G401 (cell line): ENCODE measurements around the gene PDE4B. TPM values are rescaled to one million over a fixed set of nuclear protein-coding genes. Genes with fewer than 3 reads are reported as not detected.
"Not testable (repeated sequence)": the region's sequence is repeated elsewhere in the genome, so short reads cannot be mapped to it uniquely, and the experiment has no call there.

Source experiments
- DNase-seq: peaks from one replicate; pipeline ENCODE4 v3.0.0-alpha.2; 2015; ENCODE audit warnings: low spot score
- in situ Hi-C: cut with HindIII; loops from 2 replicates; pipeline ENCODE4 v1.10.0; 2016; ENCODE audit warnings: low sequenced_read_pairs, mixed read lengths
- total RNA-seq: library from RNA; depleted of rRNA; stranded (reverse); fragments of >200 nt; shearing (Covaris generic); gene quantifications from 2 replicates; pipeline ENCODE4 v1.2.3, GENCODE V29; 2014

The PDE4B gene
- total RNA-seq, 1 experiment from 2014 or later: not detected

- no peak for DNase-seq
- in situ Hi-C loops: no loop called here
These were observed 147.4 kb downstream of the PDE4B start for GRCh38 chr1:65940126-65940525.

GRCh38 chr1:65942476-65942875 is 149.8 kb downstream of the PDE4B start:
- DNase-seq: no peak
- in situ Hi-C loops: no loop called here

GRCh38 chr1:65946376-65946775 is 153.7 kb downstream of the PDE4B start:
- in situ Hi-C loops: no loop called here
- DNase-seq: no peak

- in situ Hi-C loops: no loop called here
- DNase-seq: no peak
These were observed 154.3 kb downstream of the PDE4B start for GRCh38 chr1:65946960-65947359.

- DNase-seq: no peak
- in situ Hi-C loops: no loop called here
These were observed 156.0 kb downstream of the PDE4B start for GRCh38 chr1:65948609-65949229.

GRCh38 chr1:65949230-65949626 is 156.5 kb downstream of the PDE4B start:
- in situ Hi-C loops: no loop called here
- no peak for DNase-seq

GRCh38 chr1:65949933-65950332 is 157.2 kb downstream of the PDE4B start:
- DNase-seq: no peak

GRCh38 chr1:65952696-65953095 is 160.0 kb downstream of the PDE4B start:
- no peak for DNase-seq
- in situ Hi-C loops: no loop called here

More at GRCh38 chr1:65949933-65950332, 157.2 kb downstream of the PDE4B start:
- in situ Hi-C loops: no loop called here

GRCh38 chr1:65953170-65953569 is 160.5 kb downstream of the PDE4B start:
- in situ Hi-C loops: no loop called here

GRCh38 chr1:65955071-65955470 is 162.4 kb downstream of the PDE4B start:
- DNase-seq: no peak
- in situ Hi-C loops: no loop called here

More at GRCh38 chr1:65953170-65953569, 160.5 kb downstream of the PDE4B start:
- DNase-seq: no peak

- in situ Hi-C loops: no loop called here
- DNase-seq: no peak
These were observed 162.8 kb downstream of the PDE4B start for GRCh38 chr1:65955503-65955902.

- DNase-seq: peak; percentile 74
- in situ Hi-C loops: no loop called here
These were observed 166.1 kb downstream of the PDE4B start for GRCh38 chr1:65958561-65959350.

- DNase-seq: no peak
- in situ Hi-C loops: no loop called here
These were observed 167.3 kb downstream of the PDE4B start for GRCh38 chr1:65959896-65960567.

- no peak for DNase-seq
- in situ Hi-C loops: no loop called here
These were observed 170.6 kb downstream of the PDE4B start for GRCh38 chr1:65963156-65963888.

- in situ Hi-C loops: no loop called here
- no peak for DNase-seq
These were observed 171.4 kb downstream of the PDE4B start for GRCh38 chr1:65964123-65964522.

GRCh38 chr1:65965112-65965996 is 172.7 kb downstream of the PDE4B start:
- DNase-seq: no peak
- in situ Hi-C loops: no loop called here

GRCh38 chr1:65967492-65967891 is 174.8 kb downstream of the PDE4B start:
- in situ Hi-C loops, DNase-seq: not testable (repeated sequence)

GRCh38 chr1:65971547-65971946 is 178.9 kb downstream of the PDE4B start:
- in situ Hi-C loops: no loop called here
- DNase-seq: no peak

GRCh38 chr1:65975708-65976107 is 183.0 kb downstream of the PDE4B start:
- in situ Hi-C loops: no loop called here
- no peak for DNase-seq
